Kidney (tissue), 14 donors: Measurements from ENCODE around the gene SLC2A9. TPM values are rescaled to one million over a fixed set of nuclear protein-coding genes. Genes with fewer than 3 reads are reported as not detected.

Experiments
- DNase-seq, 5 donors: peaks; one replicate each; pipeline ENCODE4 v3.0.0-alpha.2; 2013 to 2020
- FAIRE-seq: peaks from 2 replicates; lab custom pipeline; 2012; peaks lifted over from hg19 to GRCh38; lab: Jason Lieb, UNC
- H3K27ac ChIP-seq, 2 donors: one replicate each; pipeline ENCODE4 v1.7.0; 2013; ENCODE audit warnings: low read depth in 2 of 2, low read length in 2 of 2, inconsistent platforms in 1 of 2
- H3K27me3 ChIP-seq: one replicate; pipeline ENCODE4 v1.7.1; 2013; ENCODE audit warnings: low read length, inconsistent platforms; ENCODE audit not compliant: control insufficient read depth, insufficient read depth
- H3K36me3 ChIP-seq, 3 donors: one replicate each; pipeline versions ENCODE4 v1.7.0 to v1.7.1; 2013; ENCODE audit warnings: low read length in 3 of 3, control low read depth in 1 of 3, inconsistent platforms in 1 of 3; ENCODE audit not compliant: insufficient read depth in 3 of 3, control insufficient read depth in 2 of 3
- H3K4me1 ChIP-seq, 3 donors: one replicate each; pipeline versions ENCODE4 v1.7.0 to v1.7.1; 2013; ENCODE audit warnings: low read length in 3 of 3, inconsistent platforms in 1 of 3, low read depth in 1 of 3; ENCODE audit not compliant: control insufficient read depth in 2 of 3, insufficient read depth in 2 of 3
- H3K4me3 ChIP-seq, 3 donors: one replicate each; pipeline versions ENCODE4 v1.7.0 to v1.8.1; 2013; ENCODE audit warnings: low read length in 3 of 3, control low read depth in 1 of 3, inconsistent platforms in 1 of 3
- H3K9ac ChIP-seq, 3 donors: one replicate each; pipeline versions ENCODE4 v1.7.0 to v1.7.1; 2013; ENCODE audit warnings: low read length in 3 of 3, control low read depth in 1 of 3, inconsistent platforms in 1 of 3
- H3K9me3 ChIP-seq, 3 donors: one replicate each; pipeline versions ENCODE4 v1.7.0 to v1.7.1; 2013; ENCODE audit warnings: low read length in 3 of 3, control low read depth in 1 of 3, inconsistent platforms in 1 of 3; ENCODE audit not compliant: control insufficient read depth in 2 of 3, insufficient read depth in 1 of 3
- intact Hi-C: fragments of 100-400 bp; cut with DNase I; formaldehyde crosslinking; loops from one replicate; pipeline ENCODE4 v1.11.1; 2022
- polyA plus RNA-seq: library from polyadenylated mRNA; stranded (reverse); fragments of 350-450 nt; fragmentation: Illumina TruSeq; extraction: RNeasy Lipid Tissue Mini Kit (QIAGEN cat#74804); gene quantifications from one replicate; pipeline ENCODE4 v1.2.3, GENCODE V29; 2014; ENCODE audit warnings: low read depth, low replicate concordance; ENCODE audit not compliant: insufficient read depth
- total RNA-seq: library from RNA; stranded (reverse); fragmentation: NEBNext Ultra II Directional; extraction: Animal tissue kit (Norgen Biotek cat#: 25700); gene quantifications from one replicate; pipeline ENCODE4 v1.2.1, GENCODE V29; 2021
- TF ChIP-seq, protein P1 (sequence below): IDR thresholded peaks from 3 replicates; pipeline ENCODE4 v1.5.1; 2012; ENCODE audit warnings: mild to moderate bottlenecking, moderate library complexity, borderline replicate concordance; ENCODE audit not compliant: insufficient read depth; ENCODE audit errors: extremely low read depth
- donor health status: control.
- donor health status: control.
- donor health status: control.
- donor health status: control.
- donor health status: control.
- donor health status: DM: yes; HTN: yes; CAD: no.
- donor health status: Normal renal cell carcinoma (clear cell type).

The SLC2A9 gene
- total and polyA plus RNA-seq, 2 donors from 2014 or later: 41.5 to 47.6 TPM

DNA sequence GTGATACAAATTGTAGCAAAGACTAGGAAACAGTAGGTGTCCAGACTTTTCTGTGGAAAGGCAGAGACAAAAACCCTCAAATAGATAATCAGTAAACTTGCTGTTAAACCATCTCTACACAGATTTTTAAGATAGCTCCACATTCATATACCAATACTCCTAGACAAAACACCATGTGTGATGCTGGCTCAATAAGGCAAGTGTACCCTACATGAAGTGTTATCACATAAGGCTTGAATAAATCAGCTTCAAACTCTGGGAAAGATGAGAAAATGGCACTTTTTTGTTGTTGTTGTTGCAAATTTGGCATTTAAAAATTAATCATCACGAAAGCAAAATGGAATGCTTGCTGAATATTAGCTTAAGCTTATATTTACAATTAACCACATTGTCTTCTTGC lies 194.7 kb downstream of the SLC2A9 start:
- peaks cover 0 to 2% (median 0%) of the 10 kb centered on the region in 3 donors for H3K36me3 ChIP-seq
- FAIRE-seq: no peak
- no peak overlapping the region for H3K27ac ChIP-seq
- no peak for DNase-seq
- no peaks in the 10 kb centered on the region for H3K27me3 ChIP-seq
- TF ChIP-seq, protein P1, sequence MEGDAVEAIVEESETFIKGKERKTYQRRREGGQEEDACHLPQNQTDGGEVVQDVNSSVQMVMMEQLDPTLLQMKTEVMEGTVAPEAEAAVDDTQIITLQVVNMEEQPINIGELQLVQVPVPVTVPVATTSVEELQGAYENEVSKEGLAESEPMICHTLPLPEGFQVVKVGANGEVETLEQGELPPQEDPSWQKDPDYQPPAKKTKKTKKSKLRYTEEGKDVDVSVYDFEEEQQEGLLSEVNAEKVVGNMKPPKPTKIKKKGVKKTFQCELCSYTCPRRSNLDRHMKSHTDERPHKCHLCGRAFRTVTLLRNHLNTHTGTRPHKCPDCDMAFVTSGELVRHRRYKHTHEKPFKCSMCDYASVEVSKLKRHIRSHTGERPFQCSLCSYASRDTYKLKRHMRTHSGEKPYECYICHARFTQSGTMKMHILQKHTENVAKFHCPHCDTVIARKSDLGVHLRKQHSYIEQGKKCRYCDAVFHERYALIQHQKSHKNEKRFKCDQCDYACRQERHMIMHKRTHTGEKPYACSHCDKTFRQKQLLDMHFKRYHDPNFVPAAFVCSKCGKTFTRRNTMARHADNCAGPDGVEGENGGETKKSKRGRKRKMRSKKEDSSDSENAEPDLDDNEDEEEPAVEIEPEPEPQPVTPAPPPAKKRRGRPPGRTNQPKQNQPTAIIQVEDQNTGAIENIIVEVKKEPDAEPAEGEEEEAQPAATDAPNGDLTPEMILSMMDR: no peak
- H3K4me1 ChIP-seq: no peaks in the 10 kb centered on the region
- intact Hi-C loops: no loop called here
- no peak overlapping the region for H3K4me3 ChIP-seq
- no peaks in the 10 kb centered on the region for H3K9me3 ChIP-seq
- no peak overlapping the region for H3K9ac ChIP-seq

DNA sequence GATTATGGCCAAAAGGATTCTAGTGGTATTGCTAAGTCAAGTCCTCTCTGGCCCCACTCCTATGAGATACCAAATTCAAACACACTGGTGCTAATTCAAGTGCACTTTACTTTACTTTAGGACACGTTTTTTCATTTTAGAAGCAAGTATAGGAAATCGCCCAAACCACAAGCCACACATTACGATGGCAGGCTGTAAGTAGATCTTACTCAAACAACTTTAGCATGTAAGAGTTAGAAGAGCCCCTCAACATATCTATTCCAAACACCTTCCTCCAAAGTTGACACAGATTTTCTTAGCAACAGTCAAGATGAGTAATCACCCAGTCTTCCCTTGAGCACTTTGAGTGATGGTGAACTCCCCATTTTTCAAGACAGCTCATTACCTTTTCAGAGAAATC lies 196.2 kb downstream of the SLC2A9 start:
- H3K27me3 ChIP-seq: no peaks in the 10 kb centered on the region
- intact Hi-C loops: no loop called here
- peaks cover 0 to 2% (median 0%) of the 10 kb centered on the region in 3 donors for H3K36me3 ChIP-seq
- H3K9ac ChIP-seq: no peak overlapping the region
- no peak for DNase-seq
- no peak overlapping the region for H3K4me3 ChIP-seq
- H3K4me1 ChIP-seq: no peaks in the 10 kb centered on the region
- no peaks in the 10 kb centered on the region for H3K9me3 ChIP-seq
- no peak overlapping the region for H3K27ac ChIP-seq
- FAIRE-seq: no peak
- TF ChIP-seq, protein P1: no peak

DNA sequence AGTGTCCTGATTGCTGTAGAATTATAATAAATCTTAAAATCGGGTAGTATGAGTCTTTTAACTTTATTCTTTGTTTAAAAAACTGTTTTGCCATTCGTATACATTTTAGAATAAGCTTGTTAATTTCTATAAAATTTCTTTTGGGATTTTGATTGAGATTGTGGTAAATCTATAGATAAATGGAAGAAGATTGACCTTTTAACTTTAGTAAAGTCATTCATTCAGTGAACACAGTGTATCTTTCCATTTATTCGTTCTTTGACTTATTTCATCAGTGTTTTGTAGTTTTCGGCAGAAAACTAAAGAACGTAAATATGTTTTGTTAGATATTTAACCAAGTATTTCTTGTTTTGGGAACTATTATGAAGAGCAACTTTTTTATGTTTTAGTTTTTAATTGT lies 201.0 kb downstream of the SLC2A9 start:
- H3K9me3 ChIP-seq: no peaks in the 10 kb centered on the region
- H3K27me3 ChIP-seq: no peaks in the 10 kb centered on the region
- no peak overlapping the region for H3K9ac ChIP-seq
- no peaks in the 10 kb centered on the region for H3K36me3 ChIP-seq
- DNase-seq (no peak), FAIRE-seq (no peak)
- H3K4me3 ChIP-seq: no peak overlapping the region
- intact Hi-C loops: no loop called here
- H3K4me1 ChIP-seq: no peaks in the 10 kb centered on the region
- H3K27ac ChIP-seq: no peak overlapping the region
- TF ChIP-seq, protein P1: no peak

DNA sequence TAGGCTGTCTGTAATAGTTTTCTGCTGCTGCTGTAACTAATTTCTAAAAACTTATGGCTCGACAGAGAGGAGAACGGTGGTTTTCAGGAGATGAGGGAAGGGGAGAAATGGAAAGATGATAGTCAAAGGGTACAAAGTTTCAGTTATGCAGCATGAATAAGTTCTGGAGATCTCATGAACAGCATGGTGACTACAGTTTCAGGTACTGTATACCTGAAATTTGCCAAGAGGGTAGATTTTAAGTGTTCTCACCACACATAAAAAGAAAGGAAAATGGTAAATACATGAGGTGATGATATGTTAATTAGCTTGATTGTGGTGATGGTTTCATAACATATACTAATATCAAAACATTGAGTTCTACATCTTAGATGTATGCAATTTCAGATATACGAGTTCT lies 205.0 kb downstream of the SLC2A9 start:
- H3K4me1 ChIP-seq: no peaks in the 10 kb centered on the region
- no peak overlapping the region for H3K4me3 ChIP-seq
- FAIRE-seq (no peak), DNase-seq (no peak)
- H3K9ac ChIP-seq: no peak overlapping the region
- TF ChIP-seq, protein P1: no peak
- H3K36me3 ChIP-seq: peaks cover 0 to 2% (median 0%) of the 10 kb centered on the region in 3 donors
- no peaks in the 10 kb centered on the region for H3K9me3 ChIP-seq
- intact Hi-C loops: no loop called here
- H3K27me3 ChIP-seq: no peaks in the 10 kb centered on the region
- H3K27ac ChIP-seq: no peak overlapping the region
